NCI-H1105 (cell line): ENCODE data around the gene BPIFB3.
"Not testable (repeated sequence)": the region's sequence is repeated elsewhere in the genome, so short reads cannot be mapped to it uniquely, and the experiment has no call there.

Experiments
- DNase-seq: peaks from one replicate; lab custom pipeline; 2025; lab: John Stamatoyannopoulos, UW

The BPIFB3 gene

DNA sequence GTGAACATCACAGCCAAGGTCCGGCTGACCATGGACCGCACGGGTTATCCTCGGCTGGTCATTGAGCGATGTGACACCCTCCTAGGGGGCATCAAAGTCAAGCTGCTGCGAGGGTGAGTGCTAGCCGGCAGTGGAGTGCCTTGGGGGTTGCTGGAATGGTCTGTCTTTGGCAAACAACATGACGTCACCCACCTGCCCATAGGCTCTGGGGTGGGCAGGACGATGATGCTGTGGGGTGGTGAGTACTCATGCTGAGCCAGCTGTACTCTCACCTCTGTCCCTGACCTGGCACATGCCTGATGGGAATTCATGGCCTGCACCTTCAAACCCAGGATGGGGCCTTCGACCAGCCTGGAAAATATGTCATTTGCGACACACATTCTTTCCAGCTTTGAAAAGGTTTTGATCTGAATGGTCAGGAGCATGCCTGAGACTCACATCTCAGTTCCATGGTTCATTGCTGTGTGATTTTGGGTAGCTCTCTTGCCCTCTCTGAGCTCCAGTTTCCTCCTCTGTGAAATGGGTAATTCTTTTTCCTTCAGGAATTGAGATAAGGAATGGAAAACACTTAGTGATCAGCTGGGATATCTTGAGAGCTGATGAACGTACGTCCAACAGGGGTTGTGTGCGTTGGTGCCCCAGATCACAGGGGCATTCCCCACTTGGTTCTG lies 32.5 kb downstream of the BPIFB3 start:
- no peak for DNase-seq

DNA sequence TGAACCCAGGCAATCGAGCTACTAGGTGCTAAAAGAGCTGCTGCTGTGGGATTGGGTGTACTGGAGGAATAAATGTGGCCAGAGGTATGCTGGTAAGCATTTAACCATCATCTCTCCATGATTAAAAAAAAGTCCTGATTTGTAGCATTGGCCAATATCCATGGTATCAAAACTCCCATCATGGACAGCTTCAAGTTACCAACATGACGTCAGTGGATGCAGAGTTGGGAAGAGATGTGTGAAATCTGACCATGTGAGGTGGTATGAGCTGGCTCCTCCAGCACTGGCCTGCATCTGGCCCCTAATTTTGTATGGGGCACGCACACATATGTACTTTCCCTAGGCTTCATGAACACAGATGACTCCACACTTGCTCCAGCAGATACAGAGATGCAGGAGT lies 37.4 kb downstream of the BPIFB3 start:
- DNase-seq, result no peak

DNA sequence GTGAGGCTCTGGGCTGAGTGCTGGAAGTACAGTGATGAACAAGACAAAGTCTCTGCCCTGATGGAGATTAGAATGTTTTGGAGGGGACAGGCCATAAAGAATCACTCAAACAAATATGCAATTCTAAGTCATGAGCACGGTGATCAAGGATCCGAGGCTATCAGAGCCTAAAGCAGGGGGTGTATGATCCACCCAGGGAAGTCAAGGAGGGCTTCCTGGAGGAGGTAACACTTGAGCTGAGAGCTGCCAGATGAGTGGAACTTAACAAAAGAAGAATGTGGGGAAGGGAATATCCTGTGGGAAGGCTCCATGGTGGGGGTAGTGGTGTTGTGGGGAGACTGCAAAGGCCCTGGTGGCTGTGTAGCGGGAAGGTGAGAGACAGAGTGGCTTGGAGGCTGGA lies 38.0 kb downstream of the BPIFB3 start:
- no peak for DNase-seq

DNA sequence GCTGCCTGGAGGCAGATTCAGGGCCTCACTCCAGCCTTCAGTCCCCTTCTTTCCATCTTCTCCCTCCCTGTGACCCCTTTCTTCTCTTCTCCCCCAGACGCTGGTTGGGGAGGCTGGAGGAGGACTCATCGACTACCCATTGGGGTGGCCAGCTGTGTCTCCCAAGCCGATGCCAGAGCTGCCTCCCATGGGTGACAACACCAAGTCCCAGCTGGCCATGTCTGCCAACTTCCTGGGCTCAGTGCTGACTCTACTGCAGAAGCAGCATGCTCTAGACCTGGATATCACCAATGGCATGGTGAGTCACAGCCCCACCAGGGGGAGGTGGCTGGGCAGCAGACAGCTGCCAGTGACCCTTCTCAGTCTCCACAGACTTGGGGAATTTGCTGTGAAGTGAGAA lies 38.7 kb downstream of the BPIFB3 start:
- no peak for DNase-seq

DNA sequence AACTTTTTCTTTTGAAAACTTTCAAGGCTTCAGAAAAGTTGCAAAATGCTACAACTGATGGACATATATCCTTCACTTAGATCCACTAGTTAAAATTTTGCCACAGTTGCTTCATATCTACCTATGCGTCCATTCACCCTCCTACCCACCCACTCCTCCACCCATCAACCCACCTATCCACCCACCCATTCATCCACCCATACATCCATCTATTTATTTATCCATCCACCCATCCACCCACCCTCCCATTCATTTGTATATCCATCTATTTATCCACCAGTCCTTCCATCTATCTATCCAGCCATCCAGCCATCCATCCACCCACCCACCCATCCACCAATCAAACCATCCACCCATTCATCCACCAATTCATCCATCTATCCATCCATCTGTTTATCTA lies 39.4 kb downstream of the BPIFB3 start:
- no peak for DNase-seq

DNA sequence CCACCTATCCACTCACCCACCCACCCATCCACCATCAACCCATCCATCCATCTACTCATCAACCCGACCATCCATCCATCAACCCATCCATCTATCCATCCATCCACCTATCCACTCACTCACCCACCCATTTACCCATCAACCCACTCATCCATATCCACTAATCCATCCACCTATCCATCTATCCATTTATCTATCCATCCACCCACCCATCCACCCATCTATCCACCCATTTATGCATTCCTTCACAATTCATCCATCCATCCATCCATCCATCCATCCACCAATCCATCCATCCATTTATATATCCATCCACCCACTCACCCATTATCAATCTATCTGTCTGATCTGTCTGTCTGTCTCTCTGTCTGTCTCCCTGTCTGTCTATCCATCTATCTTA lies 39.9 kb downstream of the BPIFB3 start:
- DNase-seq, result no peak

DNA sequence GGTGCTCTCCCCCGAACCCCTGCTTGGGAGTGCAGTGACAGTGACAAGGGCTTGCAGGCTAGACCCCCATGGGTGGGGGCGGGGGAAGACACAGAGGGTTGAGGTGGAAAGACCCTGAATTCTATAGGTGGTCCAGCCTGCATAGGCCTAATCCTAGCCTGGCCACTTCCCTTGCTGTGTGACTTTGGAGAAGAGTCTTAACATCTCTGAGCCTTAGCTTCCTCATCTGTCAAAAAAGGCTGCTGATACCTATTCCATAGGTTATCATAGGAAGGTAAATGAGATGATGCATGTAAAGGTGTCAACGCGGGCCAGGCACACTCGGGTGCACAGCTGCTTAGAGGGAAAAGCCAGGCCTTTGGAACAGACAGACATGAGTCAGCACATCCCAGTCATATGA lies 41.5 kb downstream of the BPIFB3 start:
- DNase-seq, result no peak

DNA sequence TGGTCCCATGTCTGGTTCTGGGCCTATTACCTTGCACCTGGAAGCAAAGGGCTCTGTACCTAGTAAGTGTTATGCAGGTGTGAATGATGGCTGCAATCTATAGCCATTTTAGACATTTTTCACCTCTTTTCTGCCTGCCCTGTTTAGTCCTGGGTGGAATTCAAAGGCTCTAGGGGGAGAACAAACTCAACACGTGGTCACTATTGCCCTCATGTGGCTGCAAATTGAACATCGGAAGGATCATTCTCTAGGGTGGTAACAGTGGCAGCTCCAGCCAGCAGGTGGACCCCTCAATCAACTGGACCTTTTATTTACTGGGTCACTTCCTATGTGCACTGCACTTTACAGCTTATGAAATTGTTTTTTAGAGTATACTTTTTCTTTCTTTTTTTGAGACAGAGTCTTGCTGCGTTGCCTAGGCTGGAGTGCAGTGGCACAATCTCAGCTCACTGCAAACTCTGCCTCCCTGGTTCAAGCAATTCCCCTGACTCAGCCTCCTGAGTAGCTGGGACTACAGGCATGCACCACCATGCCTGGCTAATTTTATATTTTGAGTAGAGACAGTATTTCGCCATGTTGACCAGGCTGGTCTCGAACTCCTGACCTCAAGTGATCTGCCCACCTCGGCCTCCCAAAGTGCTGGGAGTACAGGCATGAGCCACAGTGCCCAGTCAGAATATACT lies 42.3 kb downstream of the BPIFB3 start:
- peak; percentile 60 for DNase-seq

DNA sequence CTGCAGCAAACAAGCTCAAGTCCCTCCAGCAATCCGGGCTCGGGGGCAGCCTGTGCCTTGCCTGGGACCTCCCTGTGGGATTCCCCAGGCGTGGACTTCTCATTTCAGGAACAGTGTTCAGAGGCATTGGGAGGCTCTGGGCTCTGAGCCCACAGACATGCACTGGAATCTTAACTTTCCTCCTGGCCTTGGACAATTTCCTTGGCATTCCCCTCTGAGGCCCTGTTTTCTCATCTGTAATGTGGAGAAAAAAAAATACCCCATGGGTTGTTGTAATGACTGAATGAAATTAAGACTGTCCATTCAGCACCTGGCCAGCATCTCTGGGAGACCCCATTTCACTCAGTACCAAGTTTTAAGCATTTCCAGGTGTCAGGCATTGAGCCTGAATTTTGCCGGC lies 43.3 kb downstream of the BPIFB3 start:
- no peak for DNase-seq

DNA sequence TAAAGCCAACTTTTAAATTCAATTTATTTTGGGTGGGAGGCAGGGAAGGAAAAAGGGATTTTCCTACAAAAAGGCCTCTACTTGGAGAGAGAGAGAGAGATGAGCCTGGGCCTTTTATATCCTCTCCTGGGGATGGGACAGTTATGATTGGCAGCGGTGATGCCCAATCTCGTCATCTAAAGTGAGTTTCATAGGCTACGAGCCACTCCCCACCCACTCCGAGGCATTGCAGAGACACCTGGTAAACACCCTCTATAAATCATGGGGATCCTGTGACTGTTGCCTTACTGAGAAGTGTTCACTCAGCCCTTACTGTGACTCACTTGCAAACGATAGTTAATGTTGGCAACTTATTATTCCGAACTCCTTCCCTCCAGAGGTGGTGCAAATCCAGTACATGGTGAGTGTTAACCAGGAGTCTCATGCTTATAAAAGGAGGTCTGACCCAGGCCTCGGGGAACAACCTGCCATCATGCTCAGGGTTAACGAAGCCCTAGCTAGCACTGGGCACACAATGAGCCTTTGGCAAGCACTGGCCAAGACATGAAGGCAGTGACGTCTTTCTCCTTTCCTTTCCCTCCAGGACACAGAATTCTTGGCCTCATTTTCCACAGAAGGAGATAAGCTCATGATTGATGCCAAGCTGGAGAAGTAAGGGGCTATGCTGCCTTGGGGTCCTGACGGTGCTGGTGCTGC lies 46.3 kb downstream of the BPIFB3 start:
- no peak for DNase-seq

DNA sequence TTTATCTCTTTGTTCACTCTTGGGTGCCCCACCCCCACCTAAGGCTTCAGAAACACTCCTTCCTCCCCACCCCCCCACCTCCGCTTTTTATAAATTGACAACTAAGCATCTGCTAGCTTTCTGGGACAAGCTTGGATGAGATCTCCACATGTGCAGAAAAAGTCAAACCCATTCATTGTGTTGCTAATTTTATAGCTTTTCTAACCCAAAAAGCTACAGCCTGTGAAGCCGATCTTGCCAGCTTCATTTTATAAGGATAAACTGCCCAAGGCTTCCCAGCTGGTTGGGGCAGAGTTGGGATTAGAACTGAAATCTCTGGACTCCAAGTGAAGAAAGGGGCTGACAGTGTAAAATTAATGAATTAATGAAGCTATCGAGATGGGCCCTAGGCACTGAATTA lies 49.9 kb downstream of the BPIFB3 start:
- no peak for DNase-seq

DNA sequence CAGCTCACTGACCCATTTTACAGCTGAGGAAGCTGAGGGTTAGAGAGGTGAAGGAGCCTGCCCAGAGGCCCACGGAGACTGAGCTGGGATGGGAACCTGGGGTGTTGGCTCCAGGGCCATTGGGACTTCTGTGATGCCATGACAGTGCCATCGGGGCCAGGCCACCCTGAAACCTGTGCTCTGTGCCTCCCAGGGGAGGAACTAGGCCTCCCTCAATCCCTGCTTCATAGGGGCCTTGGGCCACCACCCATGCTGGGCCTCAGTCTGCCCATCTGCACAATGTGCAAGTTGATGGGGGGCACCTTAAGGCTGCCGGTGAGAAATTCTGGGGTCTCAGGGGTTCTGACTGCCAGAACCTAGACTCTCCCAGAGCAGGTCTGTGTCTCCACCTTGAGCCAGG lies 50.6 kb downstream of the BPIFB3 start:
- no peak for DNase-seq

DNA sequence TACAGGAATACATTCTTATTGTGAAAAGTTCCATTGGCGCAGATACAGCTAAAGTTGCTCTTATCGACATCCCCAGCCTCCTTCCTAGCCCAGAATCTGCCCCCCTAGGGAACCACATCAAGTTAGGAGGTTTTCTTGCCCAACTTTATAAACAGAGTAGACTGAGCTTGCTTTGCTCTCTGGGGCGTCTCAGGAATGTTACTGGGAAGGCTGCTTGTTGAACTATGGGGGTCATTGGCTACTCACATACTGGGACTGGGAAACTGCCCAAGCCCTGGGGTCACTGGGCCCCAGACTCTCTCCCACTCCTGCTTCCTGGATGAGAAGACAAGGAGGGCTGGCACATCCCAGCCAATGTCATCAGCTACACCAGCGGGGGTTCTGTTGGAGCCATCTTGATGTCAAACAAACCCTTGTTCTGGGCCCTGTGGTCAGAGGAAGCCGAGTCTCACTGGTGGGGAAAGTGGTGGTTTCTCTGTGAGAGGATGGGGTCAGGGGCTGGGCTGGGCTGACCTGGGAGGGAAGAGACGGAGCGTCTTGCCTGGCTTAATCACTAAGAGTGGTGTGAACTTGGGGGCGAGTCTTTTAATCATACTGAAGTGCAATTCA lies 51.7 kb downstream of the BPIFB3 start:
- no peak for DNase-seq

DNA sequence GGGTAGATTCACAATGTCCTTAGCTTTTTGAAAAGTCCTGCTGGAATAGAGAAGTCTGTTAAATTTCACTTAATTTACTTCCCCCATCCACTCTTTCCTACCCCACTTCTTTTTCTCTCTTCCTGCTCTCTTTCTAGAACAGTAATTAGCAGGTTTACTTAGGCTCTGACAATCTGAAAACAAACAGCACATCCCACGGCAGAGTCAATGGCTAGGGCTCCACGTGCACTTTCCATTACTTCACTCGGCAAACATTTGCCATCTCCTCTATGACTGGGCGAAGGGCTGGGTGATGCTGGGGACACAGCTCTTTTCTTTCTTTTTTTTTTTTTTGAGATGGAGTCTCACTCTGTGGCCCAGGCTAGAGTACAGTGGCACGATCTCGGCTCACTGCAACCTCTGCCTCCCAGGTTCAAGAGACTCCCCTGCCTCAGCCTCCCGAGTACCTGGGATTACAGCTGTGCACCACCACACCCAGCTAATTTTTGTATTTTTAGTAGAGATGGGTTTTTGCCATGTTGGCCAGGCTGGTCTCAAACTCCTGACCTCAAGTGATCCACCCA lies 52.4 kb downstream of the BPIFB3 start:
- DNase-seq, result not testable (repeated sequence)

DNA sequence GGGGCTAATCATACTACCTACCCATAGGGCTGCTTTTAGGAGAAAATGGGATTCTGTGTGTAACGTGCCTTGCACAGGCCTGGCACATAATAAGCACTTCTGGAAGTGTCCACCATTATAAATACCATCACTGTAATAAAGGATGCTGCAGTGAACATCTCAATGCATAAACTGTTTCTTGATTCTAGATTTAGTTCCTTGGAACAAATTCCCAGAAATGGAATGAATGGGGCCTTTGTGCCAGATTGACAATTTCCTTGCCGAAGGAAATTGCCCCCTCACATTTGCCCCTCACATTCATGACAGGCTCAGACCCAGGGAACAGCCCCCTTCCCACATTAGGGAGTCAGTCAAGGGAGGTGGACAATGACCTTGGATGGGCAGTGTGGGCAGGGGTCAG lies 55.0 kb downstream of the BPIFB3 start:
- DNase-seq, result no peak

DNA sequence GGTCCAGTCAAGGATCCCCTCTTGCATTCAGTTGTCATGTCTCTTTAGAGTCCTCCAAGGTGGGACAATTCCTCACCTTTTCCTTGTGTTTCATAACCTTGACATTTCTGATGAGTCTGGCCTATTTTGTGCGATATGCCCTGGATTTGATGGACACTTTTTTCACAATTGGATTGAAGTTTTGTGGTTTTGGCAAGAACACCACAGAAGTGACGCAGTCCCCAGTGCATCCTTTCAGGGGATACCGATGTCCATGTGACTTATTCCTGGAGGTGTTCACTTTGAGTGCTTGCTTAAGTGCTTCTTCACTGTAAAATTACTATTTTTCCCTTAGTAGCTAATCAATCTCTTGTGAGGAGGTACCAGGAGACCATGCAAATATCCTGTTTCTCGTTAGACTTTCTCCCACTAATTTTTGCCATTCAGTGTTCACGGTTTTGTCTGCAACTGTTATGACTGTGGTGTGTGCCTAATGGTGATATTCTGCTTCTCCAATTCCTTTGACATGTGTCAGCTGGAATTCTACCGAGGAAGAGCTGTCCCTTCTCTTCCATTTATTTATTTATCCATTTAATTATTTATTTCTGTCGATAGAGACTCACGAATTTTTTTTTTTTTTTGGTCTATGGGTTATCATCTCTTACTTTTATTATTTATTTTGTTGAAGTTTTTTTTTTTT lies 56.6 kb downstream of the BPIFB3 start:
- DNase-seq, result no peak

DNA sequence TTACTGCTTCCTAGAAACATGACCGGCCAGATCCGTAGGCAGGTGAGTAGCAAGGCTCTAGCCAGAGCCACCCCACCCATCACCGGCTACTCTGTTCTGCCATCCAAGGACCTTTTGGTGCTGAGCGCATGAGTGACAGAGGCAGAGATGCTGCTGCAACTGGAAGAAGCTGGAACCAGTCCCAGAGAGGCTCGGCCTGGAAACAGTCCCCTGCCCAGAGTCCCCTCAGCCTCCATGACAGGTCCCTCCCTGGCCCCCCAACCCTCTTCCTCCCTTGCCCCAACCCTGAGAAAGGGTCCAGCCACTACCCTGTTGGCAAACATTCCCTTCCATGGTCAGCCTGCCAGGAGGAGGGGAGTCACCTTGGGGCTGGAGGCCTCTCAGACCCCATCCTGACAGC lies 57.6 kb downstream of the BPIFB3 start:
- no peak for DNase-seq

DNA sequence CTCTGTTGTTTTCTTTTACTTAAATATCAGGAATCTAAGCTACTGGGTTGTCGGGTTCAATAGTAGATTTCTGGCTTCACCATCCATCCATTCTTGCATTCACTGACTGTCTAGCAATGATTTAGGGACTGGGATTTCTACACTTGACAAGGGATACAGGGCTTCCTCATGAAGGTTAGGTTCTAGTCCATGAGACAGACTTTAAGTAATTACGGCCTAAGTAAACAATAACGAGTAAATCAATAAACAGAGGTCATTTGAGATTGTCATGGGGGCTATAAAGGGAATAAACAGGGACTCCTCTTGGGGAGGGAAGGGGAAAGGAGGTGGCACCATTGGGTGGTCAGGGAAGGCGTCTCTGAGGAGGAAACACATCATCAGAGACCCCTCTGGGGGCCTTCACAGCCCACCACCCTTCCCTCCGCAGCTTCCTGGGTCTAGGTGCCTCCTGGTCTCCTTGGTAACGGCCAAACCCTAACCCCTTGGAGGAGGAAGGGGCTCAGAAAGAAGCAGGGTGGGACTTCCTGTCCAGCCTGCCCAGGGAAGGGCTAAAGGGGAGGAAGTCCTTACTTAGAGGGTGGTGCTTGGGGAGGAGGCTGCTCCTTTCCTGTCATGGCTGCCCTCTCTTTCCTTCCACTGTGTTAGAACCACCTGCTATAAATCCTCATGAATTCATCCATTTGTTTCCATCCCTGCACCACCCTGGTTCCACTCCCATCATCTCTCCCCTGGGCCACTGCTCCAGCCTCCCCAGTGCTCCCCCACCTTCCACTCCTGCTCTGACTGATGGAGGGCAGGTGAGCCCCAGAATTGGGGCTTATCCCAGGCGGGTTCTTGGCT lies 59.1 kb downstream of the BPIFB3 start:
- no peak for DNase-seq

DNA sequence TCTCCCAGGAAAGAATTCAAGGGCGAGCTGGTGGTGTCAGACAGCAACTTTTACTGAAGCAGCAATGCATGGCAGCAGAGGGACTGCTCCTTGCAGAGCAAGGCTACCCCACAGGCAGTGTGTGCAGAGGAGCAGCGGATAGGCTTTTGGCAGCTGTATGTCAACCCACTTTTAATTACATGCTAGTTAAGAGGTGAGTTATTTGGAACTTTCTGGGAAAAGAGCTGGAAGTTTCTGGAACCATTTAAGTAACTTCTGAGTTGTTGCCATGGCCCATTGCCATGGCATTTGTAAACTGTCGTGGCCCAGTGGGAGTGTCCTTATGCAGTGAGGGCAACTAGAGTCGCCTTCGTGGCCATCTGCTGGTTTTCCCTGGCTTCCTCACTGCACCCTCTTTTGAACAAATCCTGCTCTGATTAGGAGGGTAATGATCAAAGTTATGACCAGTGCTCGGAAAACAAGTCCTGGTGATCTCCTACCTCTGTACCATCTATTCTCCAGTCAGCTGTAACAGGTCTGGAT lies 59.7 kb downstream of the BPIFB3 start:
- DNase-seq, result no peak

DNA sequence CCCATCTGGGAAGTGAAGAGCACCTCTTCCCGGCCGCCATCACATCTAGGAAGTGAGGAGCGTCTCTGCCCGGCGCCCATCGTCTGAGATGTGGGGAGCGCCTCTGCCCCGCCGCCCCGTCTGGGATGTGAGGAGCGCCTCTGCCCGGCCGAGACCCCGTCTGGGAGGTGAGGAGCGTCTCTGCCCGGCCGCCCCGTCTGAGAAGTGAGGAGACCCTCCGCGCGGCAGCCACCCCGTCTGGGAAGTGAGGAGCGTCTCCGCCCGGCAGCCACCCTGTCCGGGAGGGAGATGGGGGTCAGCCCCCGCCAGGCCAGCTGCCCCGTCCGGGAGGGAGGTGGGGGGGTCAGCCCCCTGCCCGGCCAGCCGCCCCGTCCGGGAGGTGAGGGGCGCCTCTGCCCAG lies 61.8 kb downstream of the BPIFB3 start:
- DNase-seq, result not testable (repeated sequence)
